Stimulated activated CD4-positive, alpha-beta T cell treated with anti-CD3 and anti-CD28 coated beads, Interleukin-12 subunit alpha, Interleukin-12 subunit beta, amount 100 ng/mL, for 48 hours (primary cell): ENCODE measurements around the gene RAB13.

Experiments
- DNase-seq, 3 donors: peaks; one replicate each; pipeline ENCODE4 v3.0.0-alpha.2; 2020; ENCODE audit warnings: low read depth in 2 of 3, low spot score in 1 of 3

RAB13 gene

GRCh38 chr1:153978274-153978909, 7.7 kb downstream of the RAB13 start:
- DNase-seq, result no peak

- peak; percentile 72 to 83 (median 78) for DNase-seq
Observed at GRCh38 chr1:153977250-153978240, 8.6 kb downstream of the RAB13 start, which contains the start of gene JTB. JTB (minus strand) TSS chr1:153977674; CDS start chr1:153977252, 422 bp downstream.

GRCh38 chr1:153976819-153977249, 9.3 kb downstream of the RAB13 start:
- no peak for DNase-seq

GRCh38 chr1:153973525-153973924, 12.6 kb downstream of the RAB13 start:
- no peak for DNase-seq

GRCh38 chr1:153973071-153973470, 13.1 kb downstream of the RAB13 start:
- no peak for DNase-seq

- no peak for DNase-seq
Observed at GRCh38 chr1:153970346-153970745, 15.8 kb downstream of the RAB13 start.

- DNase-seq, result no peak
Observed at GRCh38 chr1:153968972-153969371, 17.2 kb downstream of the RAB13 start.

GRCh38 chr1:153968408-153968807, 17.7 kb downstream of the RAB13 start:
- DNase-seq, result no peak

- DNase-seq, result no peak
Observed at GRCh38 chr1:153968000-153968363, 18.2 kb downstream of the RAB13 start.

- peak; percentile 54 to 75 (median 68) for DNase-seq
Observed at GRCh38 chr1:153967107-153967999, 18.8 kb downstream of the RAB13 start, which contains the start of gene CREB3L4. CREB3L4 (plus strand) TSS chr1:153967902; CDS start chr1:153968526, 624 bp downstream.

GRCh38 chr1:153963850-153964331, 22.2 kb downstream of the RAB13 start:
- DNase-seq, result no peak

- peak; percentile 89 to 97 (median 96) for DNase-seq
Observed at GRCh38 chr1:153963030-153963849, 22.9 kb downstream of the RAB13 start, which contains the start of gene SLC39A1. SLC39A1 (minus strand) TSS chr1:153963537; CDS start chr1:153962715, 822 bp downstream.

GRCh38 chr1:153962088-153963029, 23.8 kb downstream of the RAB13 start:
- DNase-seq, result no peak

- no peak for DNase-seq
Observed at GRCh38 chr1:153961421-153961820, 24.7 kb downstream of the RAB13 start.

- DNase-seq, result no peak
Observed at GRCh38 chr1:153960206-153960605, 25.9 kb downstream of the RAB13 start.

GRCh38 chr1:153959454-153959853, 26.7 kb downstream of the RAB13 start:
- DNase-seq, result no peak

GRCh38 chr1:153958961-153959260, 27.2 kb downstream of the RAB13 start:
- DNase-seq, result no peak

- peak; percentile 95 to 97 (median 96) for DNase-seq
Observed at GRCh38 chr1:153958111-153958960, 27.8 kb downstream of the RAB13 start, which contains the start of gene CRTC2. CRTC2 (minus strand) TSS chr1:153958612; CDS start chr1:153958497, 115 bp downstream.
